Islet precursor cell (in vitro differentiated cells): Measurements from ENCODE around the gene EEF2.

Source experiments
- DNase-seq: peaks from one replicate; pipeline ENCODE4 v3.0.0-alpha.2; 2018

EEF2 gene

DNA sequence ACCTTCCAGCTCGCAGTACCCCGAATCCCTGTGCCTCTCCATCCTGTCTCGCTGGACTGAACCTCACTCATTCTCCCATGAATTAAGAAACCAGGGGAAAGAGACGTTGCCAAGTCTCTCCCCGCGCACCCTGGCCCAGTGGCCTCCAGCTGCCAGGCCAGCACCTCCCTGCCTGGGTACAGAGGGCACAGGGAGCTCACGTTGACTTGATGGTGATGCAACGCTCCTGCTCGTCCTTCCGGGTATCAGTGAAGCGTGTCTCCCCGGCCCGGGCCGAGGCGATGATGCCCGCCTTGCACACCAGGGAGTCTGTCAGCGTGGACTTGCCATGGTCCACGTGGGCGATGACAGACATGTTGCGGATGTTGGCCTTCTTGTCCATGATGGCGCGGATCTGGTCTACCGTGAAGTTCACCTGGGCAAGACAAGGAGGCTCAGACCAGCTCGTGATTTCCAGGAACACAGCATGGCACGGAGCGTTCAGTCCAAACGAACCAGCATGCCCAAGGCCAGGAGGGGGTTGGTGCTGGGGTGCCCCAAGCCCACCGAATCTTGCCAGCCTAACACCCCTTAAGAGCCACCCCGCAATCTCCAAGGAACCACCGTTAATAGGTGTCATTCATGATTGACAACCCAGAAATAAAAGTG, 1.2 kb downstream of the EEF2 start:
- DNase-seq: no peak

DNA sequence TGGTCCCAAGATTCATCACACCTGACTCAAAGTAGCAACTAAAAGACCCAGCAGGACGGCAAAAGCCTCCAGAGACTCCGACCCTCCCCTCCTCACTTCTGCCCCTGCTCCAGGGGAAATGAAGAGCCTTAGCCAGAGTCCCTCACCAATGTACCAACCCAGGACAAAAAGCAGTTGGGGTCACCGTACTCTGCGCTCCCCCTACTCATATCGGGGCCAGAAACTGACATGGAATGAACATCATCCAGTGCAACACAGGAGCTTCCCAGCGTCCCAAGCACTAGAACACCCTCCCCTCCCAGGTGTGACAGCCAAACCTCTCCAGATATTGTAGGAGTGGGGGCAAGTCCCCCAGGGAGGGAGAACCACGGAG, 1.7 kb downstream of the EEF2 start:
- DNase-seq: no peak

DNA sequence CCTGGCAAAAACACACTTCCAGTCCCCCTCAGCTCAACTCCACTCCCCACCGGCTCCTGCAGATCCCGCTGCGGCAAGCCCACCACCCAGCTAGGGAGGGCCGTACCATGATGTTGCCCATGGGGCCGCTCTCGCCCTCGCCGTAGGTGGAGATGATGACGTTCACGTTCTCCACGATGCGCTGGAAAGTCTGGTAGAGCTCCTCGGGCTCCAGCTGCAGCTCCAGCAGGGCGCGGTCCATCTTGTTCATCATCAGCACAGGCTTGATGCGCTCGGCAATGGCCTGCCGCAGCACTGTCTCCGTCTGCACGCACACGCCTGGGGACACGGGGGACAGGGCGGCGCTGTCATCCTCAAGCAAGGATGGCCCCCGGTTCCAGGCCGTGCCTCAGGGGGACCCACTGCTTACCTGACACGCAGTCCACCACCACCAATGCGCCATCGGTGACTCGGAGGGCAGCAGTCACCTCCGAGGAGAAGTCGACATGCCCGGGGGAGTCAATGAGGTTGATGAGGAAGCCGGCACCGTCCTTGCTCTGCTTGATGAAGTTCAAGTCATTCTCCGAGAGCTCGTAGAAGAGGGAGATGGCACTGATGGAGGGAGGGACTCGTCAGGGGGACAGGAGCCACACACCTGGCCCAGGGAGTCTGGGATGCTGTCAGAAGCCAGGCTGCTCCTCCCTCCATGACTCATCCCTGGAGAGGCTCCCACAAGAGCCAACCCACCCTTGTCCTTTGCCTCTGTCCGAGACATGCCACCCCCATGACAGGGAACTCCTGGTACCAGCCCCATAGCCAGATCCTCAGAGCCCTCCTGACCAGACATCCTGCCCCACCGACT, 2.3 kb downstream of the EEF2 start:
- DNase-seq: peak; percentile 85

DNA sequence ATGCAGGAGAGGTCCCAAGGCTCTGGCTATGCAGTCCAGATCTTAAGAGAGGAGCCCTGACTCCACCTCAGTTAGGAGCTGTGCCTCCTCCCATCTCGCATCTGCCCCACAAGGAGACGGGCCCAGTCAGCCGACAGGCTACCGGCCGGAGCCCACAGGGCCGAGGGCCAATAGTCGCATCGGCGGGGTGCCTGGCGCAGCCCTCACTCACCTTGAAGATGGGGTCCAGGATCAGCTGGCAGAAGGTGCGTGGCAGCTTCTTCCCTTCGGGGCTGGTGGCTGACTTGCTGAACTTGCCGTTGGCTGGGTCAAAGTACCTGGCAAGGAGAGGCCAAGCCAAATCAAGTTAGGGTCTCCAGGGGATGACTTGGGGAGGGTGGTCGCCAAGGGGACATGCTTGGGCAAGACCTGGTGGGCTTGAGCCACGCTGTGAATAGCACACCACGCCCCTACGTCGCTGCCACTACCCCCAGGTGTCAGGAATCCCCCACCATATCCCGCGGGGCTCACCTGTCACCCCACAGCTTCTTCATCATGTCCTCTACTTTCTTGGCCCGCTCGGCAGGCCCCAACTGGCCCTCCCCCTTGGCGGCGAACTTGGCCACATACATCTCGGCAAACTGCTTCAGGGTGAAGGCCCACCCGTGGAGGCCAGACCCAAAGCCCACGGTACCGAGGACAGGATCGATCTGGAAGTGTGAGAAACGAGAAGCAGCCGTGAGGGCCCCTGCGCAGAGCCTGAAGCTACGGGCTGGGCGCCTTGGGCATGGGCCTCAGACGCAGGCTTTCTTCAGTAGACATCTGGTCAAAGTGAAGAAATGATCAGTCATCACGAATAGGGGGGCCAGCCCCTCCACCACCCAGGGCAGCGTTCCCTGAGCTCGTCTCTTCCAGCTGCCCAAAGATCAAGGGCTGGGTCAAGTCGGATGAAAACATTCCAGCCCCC, 3.3 kb downstream of the EEF2 start:
- DNase-seq: no peak

GRCh38 chr19:3981373-3981735, 3.9 kb downstream of the EEF2 start:
- no peak for DNase-seq

GRCh38 chr19:3980353-3981251, 4.7 kb downstream of the EEF2 start:
- DNase-seq: no peak

DNA sequence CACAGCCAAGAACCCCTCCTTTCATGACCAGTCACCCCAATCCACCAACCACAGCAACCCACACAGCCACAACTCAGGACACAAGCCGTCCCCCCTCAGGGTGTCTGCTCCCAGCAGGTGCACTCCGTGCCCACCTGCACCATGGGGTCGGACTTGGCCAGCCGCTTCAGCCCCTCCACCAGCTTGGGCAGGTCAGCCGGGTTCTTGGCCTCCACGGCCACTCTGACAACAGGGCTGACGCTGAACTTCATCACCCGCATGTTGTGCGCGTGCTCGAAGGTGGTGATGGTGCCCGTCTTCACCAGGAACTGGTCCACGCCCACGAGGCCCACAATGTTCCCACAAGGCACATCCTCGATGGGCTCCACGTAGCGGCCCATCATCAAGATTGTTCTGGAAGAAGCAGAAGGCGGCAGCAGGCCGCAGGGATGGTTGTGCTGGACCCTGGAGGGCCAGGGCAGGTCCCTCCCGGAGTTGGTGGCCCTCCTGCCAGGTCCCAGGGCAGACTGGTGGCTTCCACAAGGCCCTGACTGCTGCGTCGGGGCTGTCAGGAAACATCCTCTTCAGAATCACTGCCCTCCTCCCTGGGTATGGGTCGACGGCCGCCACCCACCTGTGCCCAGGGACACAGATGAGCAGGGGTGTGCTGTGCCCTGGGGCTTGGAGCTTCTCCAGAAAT, 5.5 kb downstream of the EEF2 start:
- peak; percentile 51 for DNase-seq

GRCh38 chr19:3979289-3979673, 6.0 kb downstream of the EEF2 start:
- no peak for DNase-seq

- no peak for DNase-seq
These were observed 7.1 kb downstream of the EEF2 start for GRCh38 chr19:3978145-3978544.

DNA sequence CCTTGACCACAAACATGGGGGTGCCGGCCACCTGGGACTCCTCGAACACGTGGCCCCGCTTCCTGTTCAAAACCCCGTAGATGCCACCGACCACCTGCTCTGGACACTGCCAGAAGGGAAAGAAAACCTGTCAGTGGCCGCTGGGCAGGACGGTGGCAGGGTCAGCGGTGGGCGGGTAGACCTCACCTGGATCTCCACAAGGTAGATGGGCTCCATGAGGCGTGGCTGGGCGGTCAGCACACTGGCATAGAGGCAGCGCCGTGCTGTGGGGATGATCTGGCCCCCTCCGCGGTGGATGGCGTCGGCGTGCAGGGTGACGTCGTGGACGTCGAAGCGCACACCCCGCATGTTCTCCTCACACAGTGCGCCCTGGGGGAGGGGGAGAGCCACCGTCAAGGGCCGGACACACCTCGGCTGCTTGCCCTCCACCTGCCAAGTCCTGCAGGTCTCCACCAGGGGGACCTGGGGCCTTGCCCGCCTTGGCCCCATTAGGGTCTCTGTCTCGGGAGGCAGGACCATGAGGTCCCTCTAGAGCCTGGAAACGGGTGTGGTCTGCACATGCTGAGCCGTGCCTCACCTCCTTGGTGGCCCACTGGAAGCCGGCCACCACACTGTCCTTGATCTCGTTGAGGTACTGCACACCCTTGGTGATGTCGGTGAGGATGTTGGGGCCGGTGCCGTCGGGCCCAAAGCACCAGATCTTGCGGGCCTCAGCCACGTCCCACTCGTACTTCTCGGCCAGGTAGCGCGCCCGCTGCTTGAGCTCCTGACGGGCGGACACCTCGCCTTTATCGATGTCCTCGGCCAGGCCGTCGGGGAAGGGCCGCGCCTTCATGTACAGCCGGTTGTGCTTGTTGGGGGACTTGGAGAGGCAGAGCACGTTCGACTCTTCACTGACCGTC, 7.8 kb downstream of the EEF2 start:
- DNase-seq: peak; percentile 59

DNA sequence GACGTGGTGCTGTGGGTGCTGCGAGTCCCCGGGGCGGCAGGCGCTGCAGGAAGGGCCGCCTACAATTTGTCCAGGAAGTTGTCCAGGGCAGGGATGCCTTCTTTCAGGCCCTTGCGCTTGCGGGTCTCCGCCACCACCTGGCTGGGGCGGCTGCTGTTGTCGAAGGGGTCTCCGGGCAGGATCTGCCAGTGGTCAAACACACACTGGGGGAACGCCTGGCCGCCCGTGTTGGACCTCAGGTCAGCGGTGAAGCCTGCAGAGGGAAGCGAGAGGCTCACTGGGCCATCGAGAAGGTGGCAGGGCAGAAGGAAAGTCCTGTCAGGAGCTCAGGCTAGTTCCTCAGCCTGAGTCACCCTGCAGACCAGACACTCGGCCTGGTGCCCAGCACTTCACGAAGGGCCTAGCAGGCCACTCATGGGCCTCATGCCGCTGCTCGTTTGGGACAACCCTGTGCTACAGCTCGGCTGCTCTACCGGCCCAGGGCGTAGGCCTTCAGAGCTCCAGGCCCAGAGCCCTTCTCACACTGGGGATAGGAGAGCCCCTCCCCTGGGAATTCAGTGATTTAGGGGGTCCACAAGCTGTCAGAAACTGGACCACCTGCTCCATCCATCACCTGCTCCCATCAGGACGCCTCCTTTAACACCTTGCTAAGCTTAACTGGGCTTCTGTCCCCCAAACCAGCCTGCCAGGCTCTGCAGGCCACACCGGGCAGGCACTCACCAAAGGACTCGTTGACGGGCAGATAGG, 8.6 kb downstream of the EEF2 start:
- no peak for DNase-seq

- no peak for DNase-seq
These were observed 9.6 kb downstream of the EEF2 start for GRCh38 chr19:3975637-3976087.

DNA sequence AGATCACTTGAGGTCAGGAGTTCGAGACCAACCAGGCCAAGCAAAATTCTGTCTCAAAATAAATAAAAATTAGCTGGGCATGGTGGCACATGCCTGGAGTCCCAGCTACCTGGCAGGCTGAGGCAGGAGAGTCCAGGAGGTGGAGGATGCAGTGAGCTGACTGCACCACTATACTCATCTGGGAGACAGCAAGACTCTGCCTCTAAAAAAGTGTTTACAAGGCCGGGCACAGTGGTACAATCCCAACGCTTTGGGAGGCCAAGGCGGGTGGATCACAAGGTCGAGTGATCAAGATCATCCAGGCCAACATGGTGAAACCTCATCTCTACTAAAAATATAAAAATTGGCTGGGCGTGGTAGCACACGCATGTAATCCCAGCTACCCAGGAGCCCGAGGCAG, 10.1 kb downstream of the EEF2 start:
- DNase-seq: no peak

DNA sequence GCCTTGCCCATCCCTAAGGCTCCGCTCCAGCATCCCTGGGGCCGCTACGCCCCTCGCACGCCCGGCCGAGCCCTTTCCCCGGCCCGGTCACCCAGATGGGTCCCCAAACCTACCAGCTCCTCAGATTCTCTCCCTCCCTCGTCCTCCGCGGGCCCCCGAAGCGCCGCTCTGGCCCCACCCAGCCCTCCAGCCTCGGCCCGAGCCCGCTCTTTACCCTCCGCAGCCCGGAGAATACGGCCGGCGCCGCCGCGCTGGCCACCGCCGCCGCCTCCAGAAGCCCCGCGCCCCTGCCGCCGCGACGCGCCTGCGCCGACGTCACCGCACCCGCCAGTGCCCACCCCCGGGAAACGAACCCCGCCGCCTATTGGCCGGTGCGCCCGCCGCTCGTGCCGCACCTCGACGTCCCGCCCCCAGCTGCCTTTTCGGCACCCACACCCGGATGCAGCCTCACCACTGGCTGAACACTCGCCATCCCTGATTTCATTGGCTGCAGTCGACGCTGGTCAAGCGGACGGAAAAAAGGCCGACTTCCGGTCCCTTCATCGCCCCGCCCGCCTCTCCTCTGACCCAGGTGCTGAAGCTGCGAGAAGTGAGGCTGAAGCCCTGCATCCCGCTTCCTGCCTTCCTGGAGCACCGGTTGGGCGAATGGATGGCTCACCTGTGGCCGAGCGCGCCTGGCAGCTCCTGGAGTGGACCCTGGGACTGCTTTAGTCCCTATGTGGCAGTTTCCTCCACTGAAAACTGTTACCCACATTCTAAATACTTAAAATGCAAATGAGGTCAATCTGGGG, 14.3 kb downstream of the EEF2 start, which contains the start of gene DAPK3:
TSS of gene DAPK3 (minus strand) at position 292 of the 791 bp plus-strand sequence. CDS start 1,364 bp downstream, outside the sequence.
- DNase-seq: peak; percentile 100

DNA sequence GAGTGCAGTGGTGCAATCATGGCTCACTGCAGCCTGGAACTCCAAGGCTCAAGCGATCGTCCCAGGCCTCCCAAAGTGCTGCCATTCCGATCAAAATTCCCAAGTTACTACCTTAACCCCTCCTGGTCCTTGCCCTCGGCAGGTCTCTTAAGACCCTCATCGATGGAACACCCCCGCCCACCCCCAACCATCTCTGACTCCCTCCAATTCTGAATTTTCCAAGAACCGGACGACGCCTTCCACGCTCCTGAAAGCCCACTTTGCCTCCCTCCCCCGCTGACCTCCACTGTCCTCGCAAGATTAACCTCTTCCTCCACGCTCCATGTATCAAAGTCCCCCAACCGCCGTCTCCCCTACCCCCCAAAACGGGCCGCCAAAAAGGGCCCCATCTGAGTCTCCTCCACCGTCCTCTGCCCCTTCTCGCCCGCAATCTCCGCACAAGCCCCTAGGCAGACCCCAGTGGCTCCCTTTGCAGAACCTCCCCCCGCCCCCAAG, 14.9 kb downstream of the EEF2 start:
- no peak for DNase-seq

- DNase-seq: peak; percentile 96
These were observed 15.6 kb downstream of the EEF2 start for GRCh38 chr19:3969435-3970312.
